Ishikawa (cell line): ENCODE results near the gene TUB.

Source experiments
- CEBPB ChIP-seq: IDR thresholded peaks from 2 replicates; pipeline ENCODE4 v1.6.1; 2012
- CREB1 ChIP-seq: IDR thresholded peaks from 2 replicates; pipeline ENCODE4 v1.6.1; 2012; ENCODE audit warnings: low read depth
- EGR1 ChIP-seq: IDR thresholded peaks from 2 replicates; pipeline ENCODE4 v1.6.1; 2012
- EP300 ChIP-seq: IDR thresholded peaks from 2 replicates; pipeline ENCODE4 v1.6.1; 2012; ENCODE audit warnings: borderline replicate concordance
- FOXM1 ChIP-seq: IDR thresholded peaks from 2 replicates; pipeline ENCODE4 v1.6.1; 2012; ENCODE audit warnings: low read depth, borderline replicate concordance
- MAX ChIP-seq: IDR thresholded peaks from 2 replicates; pipeline ENCODE4 v1.6.1; 2012
- NFIC ChIP-seq: IDR thresholded peaks from 2 replicates; pipeline ENCODE4 v1.6.1; 2012
- RAD21 ChIP-seq: IDR thresholded peaks from 2 replicates; pipeline ENCODE4 v1.6.1; 2012; ENCODE audit warnings: low read depth
- REST ChIP-seq: IDR thresholded peaks from 2 replicates; pipeline ENCODE4 v1.6.1; 2012; ENCODE audit warnings: low read depth, mild to moderate bottlenecking
- TAF1 ChIP-seq: IDR thresholded peaks from 2 replicates; pipeline ENCODE4 v1.6.1; 2012; ENCODE audit warnings: low read depth, mild to moderate bottlenecking
- TCF12 ChIP-seq: IDR thresholded peaks from 2 replicates; pipeline ENCODE4 v1.6.1; 2012; ENCODE audit warnings: low read depth
- TEAD4 ChIP-seq: IDR thresholded peaks from 2 replicates; pipeline ENCODE4 v1.6.1; 2012
- USF1 ChIP-seq: IDR thresholded peaks from 2 replicates; pipeline ENCODE4 v1.6.1; 2012
- YY1 ChIP-seq: IDR thresholded peaks from 2 replicates; pipeline ENCODE4 v1.6.1; 2012; ENCODE audit warnings: low read depth
- ZBTB7A ChIP-seq: IDR thresholded peaks from 2 replicates; pipeline ENCODE4 v1.6.1; 2012; ENCODE audit warnings: low read depth

Gene TUB

GRCh38 chr11:8080674-8081590, at the start of gene TUB:
Gene TUB (plus strand): TSS chr11:8081211. CDS start chr11:8081511, 300 bp downstream.
- no peak for TF ChIP-seq TCF12
- TF ChIP-seq CREB1: no peak
- TF ChIP-seq EP300: no peak
- TF ChIP-seq REST: no peak
- no peak for TF ChIP-seq EGR1
- TF ChIP-seq MAX: no peak
- no peak for TF ChIP-seq CEBPB

GRCh38 chr11:8031248-8032115, 49.5 kb upstream of the TUB start:
- TF ChIP-seq EGR1 (no peak), TAF1 (no peak), TEAD4 (no peak), RAD21 (no peak), CREB1 (no peak), EP300 (no peak), NFIC (no peak), REST (no peak), ZBTB7A (no peak), CEBPB (no peak), YY1 (no peak), USF1 (no peak), TCF12 (no peak), MAX (no peak), FOXM1 (no peak)

GRCh38 chr11:8032122-8032521, 48.9 kb upstream of the TUB start:
- no peak for TF ChIP-seq NFIC

- no peak for TF ChIP-seq EGR1
- TF ChIP-seq ZBTB7A: no peak
- TF ChIP-seq YY1: no peak
- TF ChIP-seq USF1: no peak
Observed at GRCh38 chr11:8032576-8033304, 48.3 kb upstream of the TUB start.

- TF ChIP-seq RAD21 (peak; percentile 76), TCF12 (no peak), TEAD4 (0 out of 2 replicates have a peak, but pooled peaks have one; percentile 30), MAX (no peak), REST (no peak), NFIC (peak; percentile 36; the same call in 1 of the 2 replicates)
Observed at GRCh38 chr11:8033305-8034105, 47.5 kb upstream of the TUB start.
